GM19099 (cell line): ENCODE data around the gene TLCD2.

ENCODE experiments used
- POLR2A ChIP-seq: IDR thresholded peaks from 3 replicates; pipeline ENCODE4 v1.6.1; 2011; ENCODE audit warnings: low read depth; ENCODE audit not compliant: insufficient read length; ENCODE audit errors: extremely low read depth

The TLCD2 gene, protein sequence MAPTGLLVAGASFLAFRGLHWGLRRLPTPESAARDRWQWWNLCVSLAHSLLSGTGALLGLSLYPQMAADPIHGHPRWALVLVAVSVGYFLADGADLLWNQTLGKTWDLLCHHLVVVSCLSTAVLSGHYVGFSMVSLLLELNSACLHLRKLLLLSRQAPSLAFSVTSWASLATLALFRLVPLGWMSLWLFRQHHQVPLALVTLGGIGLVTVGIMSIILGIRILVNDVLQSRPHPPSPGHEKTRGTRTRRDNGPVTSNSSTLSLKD

DNA sequence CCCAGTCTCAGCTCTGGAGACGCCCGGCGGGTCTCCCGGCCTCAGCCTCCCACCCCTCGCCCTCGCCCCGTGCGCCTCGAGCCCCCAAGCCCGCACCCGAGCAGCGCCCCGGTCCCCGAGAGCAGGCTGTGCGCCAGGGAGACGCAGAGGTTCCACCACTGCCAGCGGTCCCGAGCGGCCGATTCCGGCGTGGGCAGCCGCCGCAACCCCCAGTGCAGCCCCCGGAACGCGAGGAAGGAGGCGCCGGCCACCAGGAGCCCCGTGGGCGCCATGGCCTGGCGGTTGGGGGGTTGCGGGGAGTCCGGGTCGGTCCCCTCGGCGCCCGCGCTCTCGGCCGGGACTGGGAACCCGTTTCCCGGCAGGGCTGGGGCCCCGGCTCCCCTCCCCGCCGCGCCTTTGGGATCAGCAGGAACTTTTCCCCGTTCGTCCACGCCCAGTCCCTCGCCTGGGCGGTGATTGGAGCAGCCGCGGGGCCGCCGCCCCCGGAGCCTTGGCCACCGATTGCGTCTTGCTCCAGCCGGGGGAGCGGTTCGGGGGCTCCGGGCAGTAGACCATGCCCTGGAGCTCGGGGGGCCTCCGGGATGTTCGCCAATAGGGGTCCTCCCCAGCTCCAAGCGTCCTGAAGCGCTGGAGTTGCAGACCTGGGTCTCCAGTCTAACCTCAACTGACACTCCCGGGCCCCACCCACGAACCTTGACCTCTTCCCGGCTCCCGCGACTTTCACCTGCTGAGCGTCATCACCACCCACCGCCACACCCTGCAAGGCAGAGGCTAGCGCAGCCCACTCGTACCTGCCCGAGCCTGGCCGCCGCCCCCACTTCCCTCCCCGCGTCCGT is at the start of gene TLCD2:
TSS of gene TLCD2 (minus strand) at position 407 of the 836 bp plus-strand sequence. CDS start at position 272, 135 bp downstream.
- TF ChIP-seq POLR2A = no peak

DNA sequence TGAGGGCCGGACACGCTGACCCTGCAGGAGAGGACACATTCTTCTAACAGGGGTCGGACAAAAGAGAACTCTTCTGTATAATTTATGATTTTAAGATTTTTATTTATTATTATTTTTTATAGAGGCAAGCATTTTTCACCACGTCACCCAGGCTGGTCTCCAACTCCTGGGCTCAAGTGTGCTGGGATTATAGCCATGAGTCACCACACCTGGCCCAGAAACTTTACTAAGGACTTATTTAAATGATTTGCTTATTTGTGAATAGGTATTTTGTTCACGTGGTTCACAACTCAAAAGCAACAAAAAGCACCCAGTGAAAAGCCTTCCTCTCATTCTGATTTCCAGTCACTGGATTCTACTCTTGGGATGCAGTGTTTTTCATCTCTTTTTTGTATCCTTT is 49.4 kb upstream of the TLCD2 start:
- no peak for TF ChIP-seq POLR2A

DNA sequence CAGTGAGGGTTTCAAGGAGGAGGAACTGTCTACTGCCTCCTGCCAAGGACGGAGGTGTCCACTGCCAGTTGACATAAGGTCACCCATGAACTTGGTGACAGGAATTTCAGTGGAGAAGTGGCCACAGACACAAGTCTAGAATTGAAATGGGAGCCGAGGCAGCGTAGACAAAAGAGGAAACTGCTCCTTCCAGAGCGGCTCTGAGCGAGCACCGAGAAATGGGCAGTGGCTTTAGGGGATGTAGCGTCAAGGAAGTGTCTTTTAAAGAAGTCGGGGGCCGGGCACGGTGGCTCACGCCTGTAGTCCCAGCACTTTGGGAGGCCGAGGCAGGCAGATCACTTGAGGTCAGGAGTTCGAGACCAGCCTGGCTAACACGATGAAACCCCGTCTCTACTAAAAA is 48.6 kb upstream of the TLCD2 start:
- TF ChIP-seq POLR2A = no peak

DNA sequence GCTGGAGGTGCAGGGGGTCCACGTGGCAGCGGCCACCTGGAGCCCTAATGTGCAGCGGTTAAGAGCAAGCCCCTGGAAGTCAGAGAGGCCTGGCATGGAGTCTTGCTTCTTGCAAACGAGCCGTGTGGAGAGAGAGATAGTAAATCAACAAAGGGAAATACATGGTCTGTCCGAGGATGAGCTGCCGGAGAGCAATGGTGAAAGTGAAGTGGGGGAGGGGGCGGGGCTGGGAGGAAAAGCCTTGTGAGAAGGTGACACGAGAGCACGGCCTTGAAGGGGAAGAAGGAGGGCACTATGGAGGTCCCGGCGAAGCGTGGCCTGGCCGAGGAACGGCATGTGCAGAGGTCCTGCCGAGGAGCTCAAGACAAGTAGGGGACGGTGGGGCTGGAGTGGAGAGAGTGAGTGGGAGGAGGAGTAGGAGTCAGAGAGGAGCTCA is 45.7 kb upstream of the TLCD2 start:
- TF ChIP-seq POLR2A = no peak

DNA sequence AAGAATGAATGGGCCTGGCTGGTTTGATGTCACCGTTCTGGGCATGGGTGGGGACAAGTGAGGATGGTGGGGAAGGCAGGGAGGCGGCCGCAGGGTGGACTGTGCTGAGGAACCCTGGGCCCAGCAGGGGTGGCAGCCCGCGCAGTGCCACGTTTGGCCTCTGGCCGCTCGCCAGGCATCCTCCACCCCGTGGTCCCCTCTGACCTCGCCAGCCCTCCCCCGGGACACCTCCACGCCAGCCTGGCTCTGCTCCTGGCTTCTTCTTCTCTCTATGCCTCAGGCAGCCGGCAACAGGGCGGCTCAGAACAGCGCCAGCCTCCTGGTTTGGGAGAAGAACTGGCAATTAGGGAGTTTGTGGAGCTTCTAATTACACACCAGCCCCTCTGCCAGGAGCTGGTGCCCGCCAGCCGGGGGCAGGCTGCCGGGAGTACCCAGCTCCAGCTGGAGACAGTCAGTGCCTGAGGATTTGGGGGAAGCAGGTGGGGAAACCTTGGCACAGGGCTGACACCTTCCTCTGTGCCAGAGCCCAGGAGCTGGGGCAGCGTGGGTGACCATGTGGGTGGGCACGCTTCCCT is 45.2 kb upstream of the TLCD2 start:
- no peak for TF ChIP-seq POLR2A

DNA sequence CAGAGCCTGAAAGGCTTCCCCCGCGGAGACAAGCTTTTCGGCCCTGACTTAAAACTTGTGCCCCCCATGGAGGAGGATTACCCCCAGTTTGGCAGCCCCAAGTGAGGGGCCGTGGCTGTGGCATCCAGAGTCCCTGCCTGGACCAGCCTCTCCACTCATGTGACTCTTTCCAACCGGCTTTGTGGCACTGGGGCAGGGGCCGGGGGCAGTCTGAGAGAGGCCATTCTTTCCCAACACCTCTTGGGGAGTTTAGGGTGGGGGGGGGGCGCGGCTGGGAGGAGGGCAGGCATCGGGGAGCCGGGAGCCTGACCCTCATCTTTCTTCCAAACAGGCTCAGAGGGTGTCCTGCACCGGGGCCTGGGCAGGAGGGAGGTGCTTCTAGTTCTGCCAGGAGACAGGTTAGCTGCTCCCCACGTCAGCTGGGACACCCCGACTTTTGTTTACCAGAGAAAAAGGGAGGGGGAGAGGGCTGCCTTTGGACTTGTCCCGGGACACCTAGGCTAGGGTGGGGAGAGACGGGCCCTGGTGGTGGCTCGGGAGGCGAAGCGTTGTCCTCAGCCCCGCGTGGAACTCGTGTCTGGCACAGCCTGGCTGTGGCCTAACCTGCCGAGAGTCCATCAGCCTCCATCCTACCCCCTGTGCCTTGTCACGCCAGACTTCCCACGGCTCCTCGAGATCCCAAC is 44.4 kb upstream of the TLCD2 start:
- TF ChIP-seq POLR2A = no peak

DNA sequence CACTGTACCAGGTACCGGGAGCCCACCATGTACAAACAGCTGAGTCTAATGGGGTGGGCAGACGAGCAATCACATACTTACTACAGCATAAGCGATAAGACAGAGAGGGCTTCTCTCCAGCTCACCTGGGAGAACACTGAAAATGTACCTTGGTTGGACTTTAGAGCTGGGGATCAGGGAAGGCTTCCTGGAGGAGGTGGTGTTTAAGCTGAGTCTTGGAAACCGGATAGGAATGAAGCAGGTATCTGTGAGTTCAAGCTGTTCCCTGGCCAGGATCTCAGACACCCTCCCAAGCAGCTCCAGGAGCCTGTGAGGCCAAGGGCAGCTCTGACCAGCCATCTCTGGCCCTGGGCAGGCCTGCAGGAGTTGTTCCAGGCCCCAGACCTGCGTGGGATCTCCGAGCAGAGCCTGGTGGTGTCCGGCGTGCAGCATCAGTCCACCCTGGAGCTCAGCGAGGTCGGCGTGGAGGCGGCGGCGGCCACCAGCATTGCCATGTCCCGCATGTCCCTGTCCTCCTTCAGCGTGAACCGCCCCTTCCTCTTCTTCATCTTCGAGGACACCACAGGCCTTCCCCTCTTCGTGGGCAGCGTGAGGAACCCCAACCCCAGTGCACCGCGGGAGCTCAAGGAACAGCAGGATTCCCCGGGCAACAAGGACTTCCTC is 43.7 kb upstream of the TLCD2 start:
- no peak for TF ChIP-seq POLR2A

DNA sequence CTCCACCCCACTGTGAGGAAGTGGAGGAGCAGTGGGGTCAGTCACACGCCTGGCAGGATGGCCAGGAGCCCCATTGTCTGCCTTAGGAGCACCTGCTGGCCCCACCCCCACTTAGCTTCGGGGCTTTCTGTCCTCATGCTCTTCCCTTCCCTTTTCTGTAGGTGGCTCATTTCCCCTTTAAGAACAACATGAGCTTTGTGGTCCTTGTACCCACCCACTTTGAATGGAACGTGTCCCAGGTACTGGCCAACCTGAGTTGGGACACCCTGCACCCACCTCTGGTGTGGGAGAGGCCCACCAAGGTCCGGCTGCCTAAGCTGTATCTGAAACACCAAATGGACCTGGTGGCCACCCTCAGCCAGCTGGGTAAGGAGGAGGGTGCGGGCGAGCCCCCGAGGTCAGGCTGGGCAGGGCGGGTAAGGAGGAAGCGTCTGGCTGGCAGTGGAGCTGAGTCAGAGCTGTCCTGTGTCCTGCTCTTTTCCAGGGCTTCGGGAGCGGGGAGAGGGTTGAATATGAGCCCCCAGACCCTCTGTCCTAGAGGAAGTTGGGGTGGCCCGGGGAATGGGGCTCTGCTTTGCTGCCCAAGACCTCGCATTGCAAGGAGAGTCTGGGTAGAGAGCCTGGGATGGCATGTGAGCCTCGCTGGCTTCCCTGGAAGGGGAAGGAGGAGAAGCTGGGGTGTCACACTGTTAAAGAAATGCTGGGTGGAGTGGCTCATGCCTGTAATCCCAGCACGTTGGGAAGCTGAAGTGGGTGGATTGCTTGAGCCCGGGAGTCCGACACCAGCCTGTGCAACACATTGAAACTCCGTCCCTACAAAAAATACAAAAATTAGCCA is 42.5 kb upstream of the TLCD2 start:
- no peak for TF ChIP-seq POLR2A

DNA sequence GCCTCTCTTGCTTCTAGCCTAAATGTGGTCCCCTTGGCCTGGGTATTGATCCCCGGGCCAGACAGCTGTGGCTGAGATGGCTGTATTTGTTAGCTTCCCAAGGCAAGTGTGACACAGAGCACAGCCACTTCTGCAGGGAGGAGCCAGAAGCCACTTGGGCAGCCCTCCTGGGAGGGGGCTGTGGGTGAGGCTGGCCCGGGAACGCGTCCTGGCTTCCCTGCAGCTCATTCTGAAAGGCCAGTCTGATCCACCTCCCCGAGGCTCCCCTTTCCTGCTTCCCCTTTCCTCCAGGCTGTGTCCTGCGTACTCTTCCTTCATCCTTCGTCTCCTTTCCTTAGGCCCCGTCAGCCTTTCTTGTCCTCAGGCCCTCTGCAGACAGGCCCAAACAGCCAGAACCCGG is 40.5 kb upstream of the TLCD2 start:
- TF ChIP-seq POLR2A = no peak

DNA sequence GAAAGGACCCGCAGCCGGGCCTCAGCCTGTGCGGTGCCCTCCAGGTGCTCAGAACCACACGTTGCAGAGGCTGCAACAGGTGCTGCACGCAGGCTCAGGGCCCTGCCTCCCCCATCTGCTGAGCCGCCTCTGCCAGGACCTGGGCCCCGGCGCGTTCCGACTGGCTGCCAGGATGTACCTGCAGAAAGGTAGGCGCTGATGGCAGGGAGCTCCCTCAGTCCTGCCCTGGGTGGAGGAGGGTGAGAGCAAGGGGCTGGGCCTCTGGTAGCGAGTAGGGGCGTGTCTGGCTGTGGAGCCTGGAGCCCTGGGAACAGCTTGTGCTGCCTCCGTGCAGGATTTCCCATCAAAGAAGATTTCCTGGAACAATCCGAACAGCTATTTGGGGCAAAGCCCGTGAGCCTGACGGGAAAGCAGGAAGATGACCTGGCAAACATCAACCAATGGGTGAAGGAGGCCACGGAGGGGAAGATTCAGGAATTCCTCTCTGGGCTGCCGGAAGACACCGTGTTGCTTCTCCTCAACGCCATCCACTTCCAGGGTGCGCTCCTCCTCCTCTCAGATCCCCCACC is 36.9 kb upstream of the TLCD2 start:
- no peak for TF ChIP-seq POLR2A

DNA sequence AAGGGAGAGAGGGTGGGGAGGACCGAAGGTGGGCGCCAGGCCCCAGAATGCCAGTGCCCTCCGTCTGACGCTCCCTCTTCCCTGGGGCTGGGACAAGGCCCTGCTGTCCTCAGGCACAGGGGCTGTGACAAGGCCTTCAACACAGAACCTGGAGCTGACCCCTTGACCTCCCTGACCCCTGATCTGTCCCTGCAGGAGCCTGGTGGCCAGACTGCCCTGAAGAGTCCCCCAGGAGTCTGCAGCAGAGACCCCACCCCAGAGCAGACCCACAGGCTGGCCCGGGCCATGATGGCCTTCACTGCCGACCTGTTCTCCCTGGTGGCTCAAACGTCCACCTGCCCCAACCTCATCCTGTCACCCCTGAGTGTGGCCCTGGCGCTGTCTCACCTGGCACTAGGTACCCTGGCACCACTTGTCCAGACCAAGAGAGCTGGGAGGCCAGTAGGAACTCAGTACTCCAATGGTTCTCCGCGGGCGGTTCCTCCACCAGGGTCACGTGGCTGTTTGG is 35.4 kb upstream of the TLCD2 start:
- no peak for TF ChIP-seq POLR2A

DNA sequence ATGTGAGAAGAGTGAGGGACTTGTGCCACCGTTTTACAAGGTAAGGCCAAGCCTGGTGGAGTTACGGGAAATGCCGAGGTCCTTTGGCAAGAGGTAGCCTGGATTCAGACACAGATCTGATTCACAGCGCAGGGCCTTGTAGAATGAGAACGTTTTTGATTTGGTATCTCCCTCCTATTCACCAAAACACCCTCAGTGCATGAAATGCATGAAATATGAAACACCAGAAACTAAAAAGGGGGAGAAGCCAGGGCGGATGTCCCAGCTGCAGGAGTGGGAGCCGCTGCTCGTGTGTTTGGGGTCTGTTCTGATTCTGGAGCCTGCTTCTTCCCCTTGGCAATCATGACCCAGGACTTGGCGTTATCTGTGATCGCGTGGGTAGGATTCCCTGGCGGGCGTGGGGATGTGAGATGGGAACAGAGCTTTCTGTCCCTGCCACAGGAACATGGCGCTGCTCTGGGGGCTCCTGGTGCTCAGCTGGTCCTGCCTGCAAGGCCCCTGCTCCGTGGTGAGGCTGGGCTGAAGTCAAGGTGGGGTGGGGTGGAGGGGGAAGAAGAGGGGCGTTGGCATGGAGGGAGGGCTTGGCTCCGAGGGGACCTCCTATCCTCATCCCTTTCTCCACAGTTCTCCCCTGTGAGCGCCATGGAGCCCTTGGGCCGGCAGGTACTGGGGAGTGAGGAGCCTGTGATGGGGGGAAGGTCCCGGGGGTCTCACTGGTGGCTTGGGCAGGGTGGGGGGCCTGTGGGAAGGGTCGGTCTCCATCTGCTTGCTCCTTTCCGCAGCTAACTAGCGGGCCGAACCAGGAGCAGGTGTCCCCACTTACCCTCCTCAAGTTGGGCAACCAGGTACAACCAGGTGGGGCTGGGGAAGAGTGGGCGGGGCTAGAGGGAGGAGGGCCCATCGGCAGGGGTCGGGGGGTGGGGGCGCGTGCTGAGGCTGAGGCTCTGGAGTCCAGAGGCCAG is 34.7 kb upstream of the TLCD2 start:
- TF ChIP-seq POLR2A = no peak
